HCT116 (cell line): Measurements from ENCODE around the gene MUC5B. TPM values are rescaled to one million over a fixed set of nuclear protein-coding genes. Genes with fewer than 3 reads are reported as not detected.

Experiments used
- ATAC-seq: fragments of 200-7000 bp; cut with Tn5 transposase; 2 replicates; pipeline ENCODE4 v1.9.1; 2020; ENCODE audit warnings: mild to moderate bottlenecking, moderate library complexity
- BruUV-seq: library from RNA; stranded (reverse); fragments of 400-500 nt; replicated peaks from 2 replicates; lab custom pipeline; 2021; lab: Mats Ljungman, UMichigan
- CTCF ChIA-PET: fragments of 300-600 bp; sonication (Branson Sonifier 250); formaldehyde crosslinking; loops from one replicate; lab custom pipeline; 2021; ENCODE audit warnings: antibody characterized with exemption; lab: Charles Lee
- POLR2A ChIA-PET: fragments of 300-600, 350-600 bp; sonication (Branson Sonifier 250); formaldehyde crosslinking; loops from one replicate; lab custom pipeline; 2021; ENCODE audit warnings: antibody characterized with exemption; lab: Charles Lee
- RAD21 ChIA-PET, 2 experiments: fragments of 300-600 bp; sonication (Branson Sonifier 250); formaldehyde crosslinking; loops; one replicate each; lab custom pipeline; 2023; ENCODE audit warnings: low total read pairs in 2 of 2; ENCODE audit not compliant: uncharacterized antibody in 2 of 2, unreplicated experiment in 2 of 2, low non-redundant PET in 1 of 2; lab: Charles Lee
- DNase-seq: peaks from one replicate; pipeline ENCODE4 v3.0.0-alpha.2; 2010; ENCODE audit warnings: low read depth, low spot score
- H2AFZ ChIP-seq: fragments of 200-600 bp; shearing (Covaris generic), sonication (generic); 2 replicates; pipeline ENCODE4 v1.6.1; 2017; ENCODE audit warnings: low read depth, mixed run types, mixed read lengths, antibody characterized with exemption, low read length; ENCODE audit not compliant: poor library complexity, severe bottlenecking
- H3K27ac ChIP-seq: 2 replicates; pipeline ENCODE4 v1.5.1; 2012; ENCODE audit warnings: low read depth, low read length
- H3K27me3 ChIP-seq: fragments of 200-600 bp; sonication (generic); 2 replicates; pipeline ENCODE4 v1.6.1; 2016; ENCODE audit warnings: mixed run types, low read length, mixed read lengths; ENCODE audit not compliant: insufficient read depth
- H3K36me3 ChIP-seq, 2 experiments: fragments of 200-500 bp in 1 of 2; fragments of 200-600 bp in 1 of 2; sonication (Bioruptor generic) in 1 of 2; sonication (generic) in 1 of 2; 2 replicates each; pipeline versions ENCODE4 v1.5.1 to v1.6.1; 2014 to 2016; ENCODE audit warnings: low read length in 2 of 2, inconsistent platforms in 1 of 2, mixed read lengths in 1 of 2, mixed run types in 1 of 2; ENCODE audit not compliant: insufficient read depth in 2 of 2, control insufficient read depth in 1 of 2
- H3K4me1 ChIP-seq, 2 experiments: fragments of 200-600 bp in 1 of 2; sonication (generic) in 1 of 2; 2 replicates each; pipeline versions ENCODE4 v1.5.1 to v1.6.1; 2012 to 2017; ENCODE audit warnings: low read length in 2 of 2, inconsistent platforms in 1 of 2, mild to moderate bottlenecking in 1 of 2, mixed read lengths in 1 of 2, mixed run types in 1 of 2, moderate library complexity in 1 of 2; ENCODE audit not compliant: insufficient read depth in 2 of 2, control insufficient read depth in 1 of 2
- H3K4me2 ChIP-seq: fragments of 200-600 bp; sonication (generic); 2 replicates; pipeline ENCODE4 v1.6.1; 2017; ENCODE audit warnings: mixed run types, low read length, mixed read lengths
- H3K4me3 ChIP-seq, 2 experiments: fragments of 200-600 bp in 1 of 2; sonication (generic) in 1 of 2; replicated peaks in 1 of 2; 2 replicates each; pipeline ENCODE4 v1.5.1; 2011 to 2016; ENCODE audit warnings: low read length in 2 of 2, control low read depth in 1 of 2, low read depth in 1 of 2, mild to moderate bottlenecking in 1 of 2, mixed read lengths in 1 of 2, mixed run types in 1 of 2
- H3K79me2 ChIP-seq: fragments of 200-600 bp; sonication (generic); 2 replicates; pipeline ENCODE4 v1.6.1; 2017; ENCODE audit warnings: mild to moderate bottlenecking, mixed run types, low read length, moderate library complexity, mixed read lengths; ENCODE audit not compliant: insufficient read depth
- H3K9ac ChIP-seq: fragments of 200-600 bp; sonication (generic); 2 replicates; pipeline ENCODE4 v1.6.1; 2016; ENCODE audit warnings: low read length, mixed read lengths
- H3K9me2 ChIP-seq: fragments of 200-600 bp; sonication (generic), shearing (Covaris generic); 2 replicates; pipeline ENCODE4 v1.6.1; 2017; ENCODE audit warnings: mixed run types, mild to moderate bottlenecking, moderate library complexity; ENCODE audit not compliant: insufficient read depth
- H3K9me3 ChIP-seq, 2 experiments: fragments of 200-500 bp in 1 of 2; fragments of 200-600 bp in 1 of 2; sonication (Bioruptor generic) in 1 of 2; sonication (generic) in 1 of 2; 2 replicates each; pipeline ENCODE4 v1.6.1; 2014 to 2017; ENCODE audit warnings: low read length in 2 of 2, mixed read lengths in 2 of 2, inconsistent platforms in 1 of 2, low read depth in 1 of 2, mild to moderate bottlenecking in 1 of 2, mixed run types in 1 of 2, moderate library complexity in 1 of 2; ENCODE audit not compliant: control insufficient read depth in 1 of 2, insufficient read depth in 1 of 2
- H4K20me1 ChIP-seq: fragments of 200-600 bp; sonication (generic), shearing (Covaris generic); 2 replicates; pipeline ENCODE4 v1.6.1; 2017; ENCODE audit warnings: mixed run types, mild to moderate bottlenecking, moderate library complexity; ENCODE audit not compliant: insufficient read depth
- POLR2AphosphoS5 ChIP-seq: IDR thresholded peaks from 2 replicates; pipeline ENCODE4 v1.6.1; 2011; ENCODE audit warnings: mild to moderate bottlenecking, low read depth, low read length, moderate library complexity
- YY1 ChIP-seq: IDR thresholded peaks from 2 replicates; pipeline ENCODE4 v1.6.1; 2011; ENCODE audit warnings: low read length, low read depth, moderate library complexity, mild to moderate bottlenecking; ENCODE audit not compliant: insufficient replicate concordance; ENCODE audit errors: extremely low read depth
- ZBTB33 ChIP-seq: IDR thresholded peaks from 2 replicates; pipeline ENCODE4 v1.6.1; 2011; ENCODE audit warnings: mild to moderate bottlenecking, low read length, moderate library complexity; ENCODE audit not compliant: insufficient replicate concordance; ENCODE audit errors: extremely low read depth
- ZFX ChIP-seq: fragments of 450-650 bp; IDR thresholded peaks from 2 replicates; pipeline ENCODE4 v1.6.1; 2017
- ZNF274 ChIP-seq: fragments of 200-500 bp; sonication (Bioruptor generic); IDR thresholded peaks from 2 replicates; pipeline ENCODE4 v1.6.1; 2014; ENCODE audit warnings: mild to moderate bottlenecking, low read depth, low read length, inconsistent platforms
- intact Hi-C: fragments of 100-400 bp; cut with micrococcal nuclease; formaldehyde crosslinking; loops from 2 replicates; pipeline ENCODE4 v1.10.0; 2022
- total RNA-seq: library from RNA; stranded (reverse); gene quantifications from one replicate; pipeline ENCODE4 v1.2.1, GENCODE V29; 2021; ENCODE audit not compliant: unreplicated experiment
- TF ChIP-seq, protein P1 (sequence below), 3 experiments: fragments of 200-600 bp in 1 of 3; sonication (generic) in 1 of 3; IDR thresholded peaks in 2 of 3; conservative IDR thresholded peaks in 1 of 3; 2 replicates each; pipeline ENCODE4 v1.5.1; 2012 to 2017; ENCODE audit warnings: low read depth in 2 of 3, low read length in 2 of 3, antibody characterized with exemption in 1 of 3, borderline replicate concordance in 1 of 3, control low read depth in 1 of 3, mild to moderate bottlenecking in 1 of 3, mixed read lengths in 1 of 3, mixed run types in 1 of 3, moderate library complexity in 1 of 3; ENCODE audit not compliant: insufficient read depth in 1 of 3

The MUC5B gene
- total RNA-seq, 1 experiment from 2014 or later: 1.5 TPM

- no peak overlapping the region for H3K27ac ChIP-seq
- H3K79me2 ChIP-seq: no peaks in the 10 kb centered on the region
- no TSS peak for BruUV-seq
- no peaks in the 10 kb centered on the region for H3K9me3 ChIP-seq
- H3K4me1 ChIP-seq: no peaks in the 10 kb centered on the region
- no peaks in the 10 kb centered on the region for H3K27me3 ChIP-seq
- ChIA-PET RAD21 (no interaction called here), POLR2A (no interaction called here), CTCF (no interaction called here)
- no peak overlapping the region for H2AFZ ChIP-seq
- H3K9me2 ChIP-seq: no peaks in the 10 kb centered on the region
- intact Hi-C loops: no loop called here
- TF ChIP-seq ZBTB33 (no peak), POLR2AphosphoS5 (no peak), YY1 (no peak), ZFX (no peak), ZNF274 (no peak)
- TF ChIP-seq, protein P1, sequence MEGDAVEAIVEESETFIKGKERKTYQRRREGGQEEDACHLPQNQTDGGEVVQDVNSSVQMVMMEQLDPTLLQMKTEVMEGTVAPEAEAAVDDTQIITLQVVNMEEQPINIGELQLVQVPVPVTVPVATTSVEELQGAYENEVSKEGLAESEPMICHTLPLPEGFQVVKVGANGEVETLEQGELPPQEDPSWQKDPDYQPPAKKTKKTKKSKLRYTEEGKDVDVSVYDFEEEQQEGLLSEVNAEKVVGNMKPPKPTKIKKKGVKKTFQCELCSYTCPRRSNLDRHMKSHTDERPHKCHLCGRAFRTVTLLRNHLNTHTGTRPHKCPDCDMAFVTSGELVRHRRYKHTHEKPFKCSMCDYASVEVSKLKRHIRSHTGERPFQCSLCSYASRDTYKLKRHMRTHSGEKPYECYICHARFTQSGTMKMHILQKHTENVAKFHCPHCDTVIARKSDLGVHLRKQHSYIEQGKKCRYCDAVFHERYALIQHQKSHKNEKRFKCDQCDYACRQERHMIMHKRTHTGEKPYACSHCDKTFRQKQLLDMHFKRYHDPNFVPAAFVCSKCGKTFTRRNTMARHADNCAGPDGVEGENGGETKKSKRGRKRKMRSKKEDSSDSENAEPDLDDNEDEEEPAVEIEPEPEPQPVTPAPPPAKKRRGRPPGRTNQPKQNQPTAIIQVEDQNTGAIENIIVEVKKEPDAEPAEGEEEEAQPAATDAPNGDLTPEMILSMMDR (IDR thresholded peaks at IDR 0.05 in 2 of 3, conservative IDR thresholded peaks at IDR 0.05 in 1 of 3; ENCODE audit: borderline replicate concordance in 1 of 3, insufficient read depth in 1 of 3, low read depth in 2 of 3, low read length in 2 of 3): no peak
- DNase-seq: no peak
- ATAC-seq: no peak
- no peaks in the 10 kb centered on the region for H3K36me3 ChIP-seq
- H4K20me1 ChIP-seq: no peaks in the 10 kb centered on the region
- no peak overlapping the region for H3K4me2 ChIP-seq
- no peak overlapping the region for H3K9ac ChIP-seq
- no peak overlapping the region for H3K4me3 ChIP-seq
Measured at GRCh38 chr11:1281326-1281973, 58.6 kb downstream of the MUC5B start.
